Right lobe of liver (tissue), 6 donors: ENCODE results near the gene PAK5. TPM values are rescaled to one million over a fixed set of nuclear protein-coding genes. Genes with fewer than 3 reads are reported as not detected.
A peak's percentile ranks its signal among the peaks of the same experiment; 100 is the strongest.

Source experiments
- ATAC-seq, 4 donors: fragments of 200-7000 bp; cut with Tn5 transposase; one replicate each; pipeline ENCODE4 v1.9.1; 2020; ENCODE audit warnings: mild to moderate bottlenecking in 4 of 4, moderate library complexity in 4 of 4
- DNase-seq, 3 donors: peaks; one replicate each; pipeline ENCODE4 v3.0.0-alpha.2; 2020
- H3K27ac ChIP-seq, 3 donors: fragments of 200-600 bp; one replicate each; pipeline ENCODE4 v1.8.0; 2022
- H3K27me3 ChIP-seq, 2 donors: fragments of 200-600 bp; one replicate each; pipeline ENCODE4 v1.8.0; 2022
- H3K36me3 ChIP-seq, 4 donors: fragments of 200-600 bp; sonication (generic) in 1 of 4; one replicate each; pipeline versions ENCODE4 v1.5.1 to v1.8.0; 2017 to 2022; ENCODE audit warnings: control low read depth in 1 of 4
- H3K4me1 ChIP-seq, 4 donors: fragments of 200-600 bp; sonication (generic) in 1 of 4; one replicate each; pipeline versions ENCODE4 v1.5.1 to v1.8.0; 2017 to 2022; ENCODE audit warnings: control low read depth in 1 of 4
- H3K4me3 ChIP-seq, 3 donors: fragments of 200-600 bp; one replicate each; pipeline ENCODE4 v1.8.0; 2022
- H3K9me3 ChIP-seq, 4 donors: fragments of 200-600 bp; sonication (generic) in 1 of 4; one replicate each; pipeline versions ENCODE4 v1.5.1 to v1.8.0; 2017 to 2022; ENCODE audit warnings: control low read depth in 1 of 4
- CTCF ChIP-seq, 4 donors: fragments of 200-600 bp in 3 of 4; fragments of 450-650 bp in 1 of 4; IDR thresholded peaks; one replicate each; pipeline versions ENCODE4 v1.5.1 to v1.8.0; 2016 to 2022; ENCODE audit warnings: antibody characterized with exemption in 4 of 4, mild to moderate bottlenecking in 2 of 4
- POLR2A ChIP-seq: fragments of 450-650 bp; IDR thresholded peaks from one replicate; pipeline ENCODE4 v1.6.1; 2017; ENCODE audit warnings: antibody characterized with exemption, mild to moderate bottlenecking
- WGBS: methylation state at CpG from one replicate; pipeline ENCODE4 v1.1.6; 2018; ENCODE audit warnings: low coverage, low lambda C conversion rate; ENCODE audit not compliant: insufficient coverage; ENCODE audit errors: missing lambda C conversion rate; 5-methylcytosine and 5-hydroxymethylcytosine counted together
- intact Hi-C, 2 donors: fragments of 100-400 bp; cut with DNase I; formaldehyde crosslinking; loops; one replicate each; pipeline versions ENCODE4 v1.11.2 to v1.14.1; 2022
- total RNA-seq, 6 experiments: library from RNA; depleted of rRNA in 2 of 6; stranded (reverse); fragments of >200 nt in 2 of 6; fragmentation: NEBNext Ultra II Directional in 3 of 6; extraction: Animal tissue kit (Norgen Biotek cat#: 25700) in 3 of 6; gene quantifications; one replicate each; pipeline versions ENCODE4 v1.1.0 to v1.2.4, GENCODE V29; 2016 to 2023
- donor health status: DM: no; HTN: yes; CAD: no.
- donor health status: DM: no; HTN: no; CAD: no.
- donor health status: DM: no; HTN: no; CAD: no.
- donor health status: DM: no; HTN: yes; CAD: no.
- donor health status: DM: no; HTN: yes; CAD: no.

Gene PAK5
- total RNA-seq, 6 experiments from 2014 or later: 0.05 to 0.07 TPM; not detected in 4

GRCh38 chr20:9515214-9515585 lies 323.7 kb downstream of the PAK5 start:
- no peak for ATAC-seq
- peaks cover 4 to 6% of the 10 kb centered on the region in 2 donors for H3K27me3 ChIP-seq
- no peaks in the 10 kb centered on the region for H3K36me3 ChIP-seq
- no peak for DNase-seq
- TF ChIP-seq POLR2A (no peak), CTCF (IDR thresholded peaks at IDR 0.05) (no peak)
- H3K4me1 ChIP-seq: no peaks in the 10 kb centered on the region
- H3K27ac ChIP-seq: no peak overlapping the region
- H3K4me3 ChIP-seq: no peak overlapping the region
- intact Hi-C loops: no loop called here
- WGBS: 3% methylated on average over 13 of the region's 13 CpGs
- no peaks in the 10 kb centered on the region for H3K9me3 ChIP-seq

- H3K36me3 ChIP-seq: no peaks in the 10 kb centered on the region
- no peak within 1 kb of the TSS for H3K4me3 ChIP-seq
- H3K9me3 ChIP-seq: no peaks in the 10 kb centered on the region
- TF ChIP-seq POLR2A (no peak), CTCF (IDR thresholded peaks at IDR 0.05) (no peak)
- DNase-seq (peak in 1 of 3 donors; percentile 23), ATAC-seq (peak in 3 of 4 donors; percentile 22 to 36 (median 26))
- intact Hi-C loops: no loop called here
- no peak within 1 kb of the TSS for H3K27ac ChIP-seq
- WGBS: 0% methylated on average over 25 of the region's 38 CpGs
- no peaks in the 10 kb centered on the region for H3K4me1 ChIP-seq
- peaks cover 4 to 6% of the 10 kb centered on the region in 2 donors for H3K27me3 ChIP-seq
Observed at GRCh38 chr20:9514461-9515213, 324.2 kb downstream of the PAK5 start, which contains the start of gene LAMP5. LAMP5 (plus strand) TSS chr20:9514590; CDS start chr20:9514853, 263 bp downstream.

- intact Hi-C loops: no loop called here
- Histone ChIP-seq H3K27me3 (peaks cover 4 to 6% of the 10 kb centered on the region in 2 donors), H3K27ac (no peak overlapping the region), H3K36me3 (no peaks in the 10 kb centered on the region), H3K4me1 (no peaks in the 10 kb centered on the region), H3K9me3 (no peaks in the 10 kb centered on the region), H3K4me3 (no peak overlapping the region)
- DNase-seq (no peak), ATAC-seq (no peak)
- WGBS: 7% methylated on average over 9 of the region's 9 CpGs
- no peak for TF ChIP-seq CTCF (IDR thresholded peaks at IDR 0.05)
- no peak for TF ChIP-seq POLR2A
Observed at GRCh38 chr20:9514072-9514460, 324.8 kb downstream of the PAK5 start.

- no peak for TF ChIP-seq POLR2A
- TF ChIP-seq CTCF (IDR thresholded peaks at IDR 0.05): no peak
- no peak overlapping the region for H3K27ac ChIP-seq
- peaks cover 6 to 14% of the 10 kb centered on the region in 2 donors for H3K27me3 ChIP-seq
- no peak overlapping the region for H3K4me3 ChIP-seq
- WGBS: 59% methylated on average over 5 of the region's 5 CpGs
- H3K36me3 ChIP-seq: no peaks in the 10 kb centered on the region
- H3K4me1 ChIP-seq: no peaks in the 10 kb centered on the region
- no peak for DNase-seq
- H3K9me3 ChIP-seq: no peaks in the 10 kb centered on the region
- intact Hi-C loops: no loop called here
- ATAC-seq: no peak
Observed at GRCh38 chr20:9510911-9511310, 328.0 kb downstream of the PAK5 start.
